HG03045 (cell line): ENCODE results near the gene LRRC8A.
"Not testable (repeated sequence)": the region's sequence is repeated elsewhere in the genome, so short reads cannot be mapped to it uniquely, and the experiment has no call there.

Experiments used
- ATAC-seq: cut with Tn5 transposase; IDR thresholded peaks from one replicate; pipeline ENCODE4 v1.9.1; 2021; ENCODE audit warnings: mild to moderate bottlenecking, moderate library complexity; ENCODE audit not compliant: unreplicated experiment

The LRRC8A gene

GRCh38 chr9:128863647-128864046 is 18.3 kb upstream of the LRRC8A start:
- ATAC-seq = no peak

DNA sequence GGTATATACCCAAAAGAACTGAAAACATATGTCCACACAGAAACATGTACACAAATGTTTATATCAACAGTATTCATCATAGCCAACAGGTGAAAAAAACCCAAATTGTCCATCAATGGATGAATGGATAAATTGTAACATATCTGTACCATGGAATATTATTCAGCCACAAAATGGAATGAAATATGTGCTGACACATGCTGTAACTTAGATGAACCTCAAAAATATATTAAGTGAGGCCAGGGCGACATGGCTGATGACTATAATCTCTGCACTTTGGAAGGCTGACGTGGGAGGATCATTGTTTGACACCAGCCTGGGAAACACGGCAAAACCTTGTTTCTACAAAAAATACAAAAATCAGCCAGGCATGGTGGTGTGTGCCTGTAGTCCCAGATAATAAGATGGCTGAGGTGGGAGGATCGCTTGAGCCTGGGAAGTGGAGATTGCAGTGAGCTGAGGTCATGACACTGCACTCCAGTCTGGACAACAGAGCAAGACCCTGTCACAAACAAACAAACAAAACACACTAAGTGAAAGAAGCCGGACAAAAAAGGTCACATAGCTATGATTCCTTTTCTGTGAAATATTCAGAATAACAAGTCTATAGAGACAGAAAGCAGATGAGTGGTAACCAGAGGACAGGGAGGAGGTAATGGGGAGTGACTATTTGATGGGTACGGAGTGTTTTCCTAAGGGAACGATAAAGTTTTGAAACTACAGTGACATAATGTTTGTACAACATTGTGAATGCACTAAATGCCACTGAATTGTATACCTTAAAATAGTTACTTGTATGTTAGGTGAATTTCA is 11.6 kb upstream of the LRRC8A start:
- no peak for ATAC-seq

DNA sequence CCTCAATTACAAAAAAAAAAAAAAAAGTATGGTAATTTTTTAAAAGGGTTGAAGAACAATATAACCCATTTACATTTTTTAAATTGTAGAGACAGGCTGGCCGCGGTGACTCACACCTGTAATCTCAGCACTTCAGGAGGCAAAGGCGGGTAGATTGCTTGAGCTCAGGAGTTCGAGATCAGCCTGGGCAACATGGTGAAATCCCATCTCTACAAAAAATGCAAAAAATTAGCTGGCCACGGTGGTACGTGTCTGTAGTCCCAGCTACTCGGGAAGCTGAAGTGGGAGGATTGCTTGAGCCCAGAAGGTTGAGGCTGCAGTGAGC is 11.0 kb upstream of the LRRC8A start:
- not testable (repeated sequence) for ATAC-seq

GRCh38 chr9:128877852-128878251 is 4.1 kb upstream of the LRRC8A start:
- ATAC-seq = no peak

DNA sequence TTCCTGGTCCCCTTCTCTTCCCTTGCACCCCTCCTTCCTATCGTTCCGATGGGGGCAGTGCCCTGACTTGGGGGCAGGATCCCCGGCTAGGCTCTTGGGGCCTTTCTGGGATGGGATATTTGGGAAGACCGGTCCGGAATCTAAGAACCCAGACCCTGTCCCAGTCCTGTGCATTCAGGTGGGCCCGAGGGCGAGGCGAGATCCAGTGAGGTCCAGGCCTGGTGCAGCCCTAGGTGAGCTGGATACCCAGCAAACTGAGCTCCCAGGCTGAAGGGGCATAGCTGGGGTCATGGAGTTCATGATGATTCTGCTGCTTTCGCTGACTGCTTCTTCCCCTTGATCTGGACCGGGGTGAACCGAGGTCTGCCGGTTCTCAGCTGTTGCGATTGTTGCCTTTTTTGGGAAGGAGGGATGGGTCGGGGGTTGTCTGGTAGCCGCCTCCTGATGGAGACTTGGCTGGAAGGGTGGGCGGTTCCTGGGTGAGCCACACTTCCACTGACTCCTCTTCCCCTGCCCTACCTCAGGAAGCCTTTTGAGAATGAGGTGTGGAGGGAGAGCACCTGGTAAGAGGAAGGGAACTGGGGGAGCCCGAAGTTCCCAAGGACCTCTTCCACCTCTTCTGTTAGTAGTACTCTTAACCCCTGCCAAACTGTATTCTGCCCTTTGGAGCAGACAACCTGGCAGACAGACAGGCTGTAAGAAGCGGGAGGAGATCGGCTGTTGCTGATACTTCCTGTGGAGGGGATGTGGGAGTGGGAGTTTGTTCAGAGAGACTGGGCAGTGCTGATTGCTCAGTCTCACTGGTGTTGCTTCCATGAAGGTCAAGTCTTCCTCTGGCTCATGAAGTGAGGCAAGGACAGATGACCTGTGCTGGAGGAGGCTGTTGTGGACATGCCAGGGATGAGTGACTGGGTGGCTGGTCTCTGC is 1.0 kb downstream of the LRRC8A start:
- ATAC-seq = no peak

- no peak for ATAC-seq
Observed at GRCh38 chr9:128884164-128884563, 2.2 kb downstream of the LRRC8A start.

DNA sequence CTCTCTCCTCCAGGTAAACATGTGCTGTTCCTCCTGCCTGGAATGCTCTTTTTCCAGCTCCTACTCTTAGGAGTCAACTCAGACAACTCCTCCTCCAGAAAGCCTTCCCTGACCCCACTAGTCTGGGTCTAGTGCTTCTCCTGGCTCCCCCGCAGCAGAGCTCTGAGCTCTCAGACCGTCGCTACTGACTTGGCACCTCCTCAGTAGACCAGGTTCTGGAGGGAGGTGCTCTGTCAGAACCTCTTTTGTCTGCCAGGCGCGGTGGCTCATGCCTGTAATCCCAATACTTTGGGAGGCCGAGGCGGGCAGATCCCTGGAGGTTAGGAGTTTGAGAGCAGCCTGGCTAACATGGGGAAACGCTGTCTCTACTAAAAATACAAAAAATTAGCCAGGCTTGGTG is 3.4 kb downstream of the LRRC8A start:
- no peak for ATAC-seq

DNA sequence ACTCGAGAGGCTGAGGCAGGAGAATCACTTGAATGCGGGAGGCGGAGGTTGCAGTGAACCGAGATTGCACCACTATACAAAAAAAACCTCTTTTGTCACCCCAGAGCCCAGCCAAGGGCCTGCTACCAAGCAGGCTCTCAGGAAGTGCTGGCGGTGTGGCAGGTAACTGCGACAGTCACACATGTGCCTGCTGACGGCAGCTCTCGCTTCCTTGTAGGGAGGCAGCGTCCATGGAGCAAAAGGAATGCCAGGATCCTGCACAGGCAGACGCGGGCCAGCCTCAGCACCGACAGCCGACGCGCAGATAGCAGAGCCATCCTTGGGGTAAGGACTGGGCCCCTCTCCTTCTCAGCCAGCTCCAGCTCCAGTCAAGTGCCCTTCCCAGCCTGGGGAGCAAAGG is 3.9 kb downstream of the LRRC8A start:
- no peak for ATAC-seq

DNA sequence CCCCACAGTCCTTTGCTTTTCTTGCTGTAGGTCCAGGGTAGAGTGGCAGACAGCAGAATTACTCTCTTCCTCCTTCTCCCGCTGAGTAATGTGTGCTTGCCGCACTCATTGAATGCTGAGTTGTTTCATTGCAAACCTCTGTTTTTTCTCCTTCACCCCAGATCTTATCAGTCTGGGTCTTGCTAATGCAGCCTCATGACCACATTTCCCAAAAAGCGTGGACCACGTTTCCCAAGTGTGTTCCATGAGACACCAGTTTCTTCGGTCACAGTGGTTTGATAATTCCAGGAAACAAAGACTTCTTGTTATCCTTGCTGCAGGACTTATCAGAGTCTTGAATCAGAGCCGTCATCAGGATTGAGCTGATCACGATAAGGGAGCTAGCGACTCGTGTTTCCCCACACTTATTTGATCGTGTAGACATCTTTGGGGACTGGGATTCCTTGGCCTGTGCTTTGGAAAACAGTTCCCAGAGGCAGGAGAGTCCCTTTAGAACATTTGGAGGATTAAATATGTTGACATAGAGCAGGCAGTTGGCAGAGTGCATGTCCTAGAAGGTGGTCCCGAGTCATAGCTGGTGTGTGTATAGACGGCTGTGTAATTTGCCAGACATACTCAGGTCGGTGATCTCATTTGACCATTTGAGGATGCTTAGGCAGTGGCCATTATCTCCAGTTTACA is 4.4 kb downstream of the LRRC8A start:
- no peak for ATAC-seq

GRCh38 chr9:128887049-128887448 is 5.1 kb downstream of the LRRC8A start:
- no peak for ATAC-seq

DNA sequence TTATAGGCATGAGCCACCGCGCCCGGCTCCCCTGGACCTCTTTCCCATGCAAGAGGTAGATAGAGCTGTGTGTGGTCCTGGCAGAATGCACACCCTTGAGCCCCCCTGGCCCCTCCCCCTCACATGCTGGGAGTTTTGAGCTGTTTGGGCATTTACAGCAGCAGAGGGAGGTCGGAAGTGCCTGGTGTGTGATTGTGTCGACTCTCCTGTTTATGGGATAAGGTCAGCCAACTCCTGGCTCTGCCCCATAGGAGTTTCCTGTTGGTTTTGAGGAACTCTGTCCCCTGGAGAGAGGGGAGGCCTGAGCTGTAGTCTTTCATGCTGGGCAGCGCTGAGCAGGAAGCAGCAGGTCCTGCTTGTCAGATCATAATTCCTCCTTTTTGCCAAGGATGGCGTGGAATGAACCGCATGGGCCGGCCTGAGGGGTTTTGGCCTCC is 6.0 kb downstream of the LRRC8A start:
- ATAC-seq = no peak

DNA sequence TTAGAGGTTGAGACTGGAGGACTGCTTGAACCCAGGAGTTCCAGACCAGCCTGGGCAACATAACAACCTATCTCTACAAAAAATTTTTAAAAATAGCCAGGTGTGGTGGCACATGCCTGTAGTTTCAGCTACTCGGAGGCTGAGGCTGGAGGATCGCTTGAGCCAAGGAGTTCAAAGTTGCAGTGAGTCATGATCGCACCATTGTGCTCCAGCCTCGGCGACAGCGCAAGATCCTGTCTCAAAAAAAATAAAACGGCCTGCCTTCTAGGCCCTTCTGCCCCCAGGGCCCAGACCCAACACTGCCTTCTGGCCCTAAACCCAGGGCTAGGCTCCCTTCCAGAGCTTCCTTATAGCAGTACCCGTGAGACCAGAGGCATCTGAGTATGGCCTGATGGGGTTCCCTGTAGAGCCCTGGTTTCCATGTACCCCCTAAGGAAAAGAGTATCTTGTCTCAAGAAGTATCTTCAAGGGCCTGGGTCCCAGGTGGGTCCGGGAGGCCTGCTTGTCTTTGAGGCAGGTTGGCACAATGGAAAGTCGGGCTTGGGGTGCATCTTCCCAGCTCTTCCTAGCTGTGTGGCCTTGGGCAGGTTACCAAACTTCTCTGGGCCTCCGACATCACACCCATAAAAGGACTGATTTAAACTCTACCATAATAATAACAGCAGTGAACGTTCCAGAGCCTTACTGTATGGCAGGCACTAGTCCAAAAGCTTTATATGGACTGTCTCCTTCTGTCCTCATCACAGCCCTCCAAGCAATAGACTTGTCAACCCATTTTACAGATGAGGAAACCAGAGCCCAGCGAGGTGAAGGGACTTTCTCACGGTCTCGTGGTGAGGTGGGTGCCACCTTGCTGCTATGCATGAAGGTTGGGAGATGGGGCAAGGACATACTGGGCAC is 9.6 kb downstream of the LRRC8A start:
- no peak for ATAC-seq

DNA sequence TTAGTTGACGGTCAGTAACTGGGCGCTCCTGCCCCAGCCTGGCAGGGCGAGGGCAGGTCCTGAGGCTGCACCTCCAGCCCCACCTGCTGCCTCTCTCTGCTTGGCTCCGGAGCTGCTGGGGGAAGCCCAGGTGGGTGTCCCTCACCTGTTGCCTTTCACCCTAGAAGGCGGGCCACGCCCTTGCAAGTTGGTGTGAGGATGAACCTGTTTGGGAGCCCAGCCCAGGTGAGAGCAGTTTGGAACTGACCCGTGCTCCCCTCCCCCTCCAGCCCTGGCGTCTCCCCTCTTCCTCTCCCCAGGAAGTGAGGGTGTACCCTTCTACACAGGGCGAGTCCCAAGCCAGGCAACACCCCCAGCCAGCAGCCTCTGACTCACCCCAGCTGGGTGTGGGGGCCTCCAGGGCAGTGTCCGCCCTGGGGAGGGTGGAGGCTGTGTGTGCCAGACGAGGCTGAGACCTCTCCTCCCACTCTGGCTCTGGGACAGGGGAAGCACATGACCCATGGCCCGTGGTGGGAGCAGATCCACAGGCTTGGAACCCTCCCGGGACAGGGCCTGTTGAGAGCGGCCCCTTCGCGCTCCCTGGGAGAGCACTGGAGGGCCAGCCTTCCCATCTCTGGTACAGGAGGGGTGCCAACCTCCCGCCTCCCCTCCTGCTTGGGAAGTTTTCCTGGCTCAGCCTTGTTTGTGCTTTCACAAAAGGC is 10.4 kb downstream of the LRRC8A start:
- no peak for ATAC-seq

GRCh38 chr9:128893354-128893753 is 11.4 kb downstream of the LRRC8A start:
- no peak for ATAC-seq

DNA sequence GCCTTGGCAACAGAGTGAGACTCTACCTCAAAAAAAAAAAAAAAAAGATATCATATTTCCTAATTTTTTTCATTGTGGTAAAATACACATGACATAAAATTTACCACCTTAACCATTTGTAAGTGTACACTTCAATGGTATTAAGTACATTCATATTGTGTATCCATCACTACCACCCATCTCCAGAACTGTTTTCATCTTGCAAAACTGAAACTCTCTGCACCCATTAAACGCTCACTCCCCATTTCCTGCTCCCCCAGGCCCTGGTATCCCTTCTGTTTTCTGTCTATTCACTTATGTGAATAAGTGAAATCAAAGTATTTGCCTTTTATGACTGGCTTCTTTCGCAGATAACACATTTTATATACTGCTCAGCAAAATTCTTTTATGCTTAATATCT is 12.8 kb downstream of the LRRC8A start:
- ATAC-seq = no peak

GRCh38 chr9:128895556-128895955 is 13.6 kb downstream of the LRRC8A start:
- no peak for ATAC-seq

DNA sequence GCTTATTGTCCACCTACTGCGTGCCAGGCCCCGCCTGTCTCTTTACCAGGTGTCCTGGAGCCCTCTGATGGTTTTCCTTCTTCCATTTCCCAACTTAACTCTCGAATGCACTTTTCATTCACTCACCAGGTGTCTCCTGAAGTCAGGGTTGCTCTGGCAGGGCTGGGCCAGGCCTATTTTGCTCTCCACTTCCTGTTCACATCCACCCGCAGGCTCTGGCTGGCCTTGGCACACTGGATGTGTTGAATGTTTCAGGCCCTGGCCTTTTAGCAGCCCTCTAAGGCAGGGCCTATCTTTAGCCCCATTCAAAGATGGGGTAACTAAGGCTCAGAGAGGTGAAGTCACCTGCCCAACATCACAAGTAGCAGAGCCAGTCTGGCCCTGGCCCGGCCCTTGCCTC is 16.4 kb downstream of the LRRC8A start:
- ATAC-seq = no peak

DNA sequence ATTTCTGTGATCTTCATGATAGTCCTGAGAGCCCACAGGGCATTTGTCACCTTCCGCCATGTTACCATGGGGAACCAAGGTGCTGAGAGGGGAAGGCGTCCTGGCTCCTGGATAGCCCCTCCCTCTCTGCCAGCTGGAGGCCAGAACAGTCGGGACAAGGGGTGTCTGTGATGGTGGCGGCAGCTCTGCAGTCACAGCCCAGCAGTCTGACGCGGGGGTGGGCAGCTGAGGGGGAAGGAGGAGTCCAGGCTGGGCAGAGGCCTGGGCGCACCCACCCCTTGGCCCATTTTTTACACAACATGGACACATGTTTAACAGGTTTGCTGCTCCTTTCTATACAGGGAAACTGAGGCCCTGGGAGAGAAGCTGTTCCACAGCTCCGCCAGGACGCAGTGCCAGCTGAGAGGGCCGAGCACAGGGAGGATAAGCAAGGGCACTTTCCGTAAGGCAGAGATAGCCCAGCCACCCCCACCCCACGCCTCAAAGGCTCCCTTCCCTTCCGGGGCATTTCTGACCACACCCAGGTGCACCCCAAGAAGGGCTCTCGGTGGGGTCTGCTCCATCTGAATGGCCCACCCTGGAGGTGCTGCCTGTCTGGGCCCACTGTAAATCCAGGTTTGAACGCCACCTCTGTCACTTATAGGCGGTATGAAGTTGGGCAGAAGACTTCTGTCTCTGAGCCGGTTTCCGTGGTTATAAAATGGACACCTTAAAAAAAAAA is 17.1 kb downstream of the LRRC8A start:
- no peak for ATAC-seq
